Measurements from ENCODE around the gene FFAR3. TPM values are rescaled to one million over a fixed set of nuclear protein-coding genes. Genes with fewer than 3 reads are reported as not detected.

Gene FFAR3
- polyA plus RNA-seq, 3 donors: 0.20 to 0.31 TPM; not detected in 1

DNA sequence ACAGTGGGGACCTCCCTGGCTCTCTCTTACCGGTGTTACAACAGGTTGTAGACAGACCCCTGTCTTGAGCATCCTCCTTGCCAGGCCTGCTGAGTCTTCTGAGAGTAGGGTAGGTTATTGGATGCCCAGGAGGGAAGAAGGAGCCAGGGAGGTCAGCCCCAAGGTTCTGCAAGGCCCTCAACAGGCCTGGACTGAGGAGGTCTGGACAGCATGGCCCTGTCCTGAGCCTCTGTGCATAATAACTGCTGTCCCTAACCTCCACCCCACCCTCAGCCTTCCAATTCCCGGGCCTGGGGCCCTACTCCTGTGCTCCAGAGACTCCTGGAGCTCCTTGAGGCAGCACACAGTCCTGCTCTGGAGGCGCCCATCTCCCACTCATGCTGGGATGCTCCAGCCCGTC is 28.9 kb upstream of the FFAR3 start:
- DNase-seq: no peak

GRCh38 chr19:35330475-35330874 is 27.8 kb upstream of the FFAR3 start:
- DNase-seq: no peak

- no peak for DNase-seq
These were observed 26.6 kb upstream of the FFAR3 start for GRCh38 chr19:35331551-35332214.

DNA sequence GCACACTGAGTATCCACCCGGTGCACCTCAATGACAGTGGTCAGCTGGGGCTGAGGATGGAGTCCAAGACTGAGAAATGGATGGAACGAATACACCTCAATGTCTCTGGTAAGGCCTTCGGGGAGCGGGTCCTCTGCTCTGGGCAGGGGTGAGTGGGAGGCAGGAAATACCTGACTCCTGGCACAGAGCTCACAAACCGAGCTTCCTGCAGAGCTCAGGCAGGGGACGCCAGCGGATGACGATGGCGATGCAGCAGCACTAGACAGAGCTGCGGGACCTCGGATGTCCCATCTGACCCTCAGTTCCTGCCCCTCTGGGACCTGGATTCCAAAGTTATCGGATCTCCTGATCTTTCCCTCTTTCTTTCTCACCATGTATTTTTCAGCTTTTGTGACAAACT is 25.4 kb upstream of the FFAR3 start:
- no peak for DNase-seq

DNA sequence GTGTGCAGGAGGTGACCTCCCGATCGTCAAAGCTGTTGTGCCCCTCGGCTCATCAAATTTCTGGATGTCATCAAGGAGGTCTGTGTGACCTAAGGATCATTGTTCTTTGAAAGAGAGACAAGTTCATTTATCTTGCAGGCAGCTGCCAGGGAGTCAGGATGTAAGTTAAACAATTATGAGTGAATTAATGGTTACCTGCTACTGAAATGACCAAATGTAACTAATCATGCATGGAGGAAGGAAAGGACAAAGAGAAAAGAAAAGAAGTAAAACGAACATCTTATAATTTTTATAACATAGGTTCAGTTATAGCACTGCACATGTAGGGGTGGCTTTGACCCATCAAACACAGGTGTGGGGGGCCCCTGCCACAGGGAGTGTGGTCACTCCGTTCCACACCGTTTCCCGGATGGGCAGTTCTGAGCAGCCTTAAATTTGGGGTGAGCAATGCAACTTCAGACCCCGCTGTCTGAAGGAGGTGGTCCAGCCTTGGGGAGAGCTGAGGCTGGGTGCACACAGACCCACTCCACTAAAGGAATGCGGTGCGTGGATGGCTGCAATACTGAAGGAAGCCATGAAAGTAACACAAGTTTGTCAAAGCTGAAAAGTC is 24.0 kb upstream of the FFAR3 start:
- no peak for DNase-seq

DNA sequence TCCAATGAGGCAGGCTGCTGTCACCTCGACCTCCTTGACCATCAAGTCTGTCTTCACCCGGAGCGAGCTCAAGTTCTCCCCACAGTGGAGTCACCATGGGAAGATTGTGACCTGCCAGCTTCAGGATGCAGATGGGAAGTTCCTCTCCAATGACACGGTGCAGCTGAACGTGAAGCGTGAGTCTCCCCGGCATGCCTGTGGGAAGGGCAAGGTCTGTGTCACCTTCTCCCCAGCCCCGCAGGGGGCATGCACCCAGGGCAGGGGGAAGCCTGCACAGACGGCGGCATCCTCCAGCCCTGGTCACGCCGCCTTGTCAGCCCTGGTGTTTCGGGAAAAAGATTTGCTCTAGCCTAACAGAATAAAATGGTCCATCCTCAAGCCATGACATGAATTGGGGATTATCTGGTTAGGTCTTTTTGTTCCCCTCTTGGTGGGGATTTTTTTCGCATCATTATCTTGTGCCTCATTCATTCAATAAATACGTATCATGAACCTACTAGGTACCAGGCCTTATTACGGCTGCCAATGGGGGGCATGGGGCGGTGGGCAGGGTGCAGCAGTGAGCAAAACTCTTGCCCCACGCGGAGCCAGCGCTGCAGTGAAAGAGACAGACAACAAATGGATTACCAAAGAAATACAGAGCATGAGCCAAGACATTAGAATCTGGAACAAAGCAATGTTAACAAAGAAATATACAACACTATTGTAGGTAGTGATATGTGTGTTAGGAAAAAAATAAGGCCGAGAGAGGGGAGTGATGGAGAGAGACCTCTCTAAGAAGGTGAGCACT is 21.9 kb upstream of the FFAR3 start:
- no peak for DNase-seq

DNA sequence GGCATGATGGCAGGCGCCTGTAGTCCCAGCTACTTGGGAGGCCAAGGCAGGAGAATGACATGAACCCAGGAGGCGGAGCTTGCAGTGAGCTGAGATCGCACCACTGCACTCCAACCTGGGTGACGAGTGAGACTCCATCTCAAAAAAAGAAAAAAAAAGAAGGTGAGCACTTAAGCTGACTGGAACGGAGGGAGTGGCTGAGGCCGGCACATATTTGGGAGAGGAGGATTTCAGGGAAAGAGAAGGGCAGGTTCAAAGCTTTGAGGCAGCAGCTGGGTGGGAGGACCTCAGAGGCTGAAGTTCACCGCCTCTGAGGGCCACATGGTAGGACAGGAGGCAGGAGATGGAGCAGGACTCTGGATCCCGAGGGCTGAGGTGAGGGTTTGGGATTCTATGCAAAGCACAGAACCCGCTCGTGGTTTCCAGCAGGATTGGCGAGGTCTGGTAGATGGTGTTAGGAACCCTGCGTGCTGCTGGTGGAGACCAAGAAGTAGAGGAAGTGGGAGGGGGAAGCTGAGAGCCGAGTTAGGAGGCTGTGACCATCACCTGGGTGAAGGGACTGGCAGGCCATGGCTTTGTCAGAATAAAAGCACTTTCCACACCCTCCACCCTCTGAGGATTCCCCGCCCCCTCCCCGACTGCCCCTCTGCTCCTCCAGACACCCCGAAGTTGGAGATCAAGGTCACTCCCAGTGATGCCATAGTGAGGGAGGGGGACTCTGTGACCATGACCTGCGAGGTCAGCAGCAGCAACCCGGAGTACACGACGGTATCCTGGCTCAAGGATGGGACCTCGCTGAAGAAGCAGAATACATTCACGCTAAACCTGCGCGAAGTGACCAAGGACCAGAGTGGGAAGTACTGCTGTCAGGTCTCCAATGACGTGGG is 20.9 kb upstream of the FFAR3 start:
- no peak for DNase-seq

DNA sequence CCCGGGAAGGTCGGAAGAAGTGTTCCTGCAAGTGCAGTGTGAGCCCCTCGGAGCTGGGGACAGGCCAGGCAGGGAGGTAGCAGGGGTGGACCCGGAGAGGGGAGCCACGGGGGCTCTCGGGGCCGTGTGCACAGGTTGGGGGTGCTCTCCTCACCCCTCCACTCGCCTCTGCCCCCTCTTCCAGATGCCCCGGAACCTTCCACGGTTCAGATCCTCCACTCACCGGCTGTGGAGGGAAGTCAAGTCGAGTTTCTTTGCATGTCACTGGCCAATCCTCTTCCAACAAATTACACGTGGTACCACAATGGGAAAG is 20.3 kb upstream of the FFAR3 start:
- no peak for DNase-seq

GRCh38 chr19:35340431-35340830 is 17.8 kb upstream of the FFAR3 start:
- DNase-seq: no peak

GRCh38 chr19:35341006-35341405 is 17.3 kb upstream of the FFAR3 start:
- DNase-seq: no peak

DNA sequence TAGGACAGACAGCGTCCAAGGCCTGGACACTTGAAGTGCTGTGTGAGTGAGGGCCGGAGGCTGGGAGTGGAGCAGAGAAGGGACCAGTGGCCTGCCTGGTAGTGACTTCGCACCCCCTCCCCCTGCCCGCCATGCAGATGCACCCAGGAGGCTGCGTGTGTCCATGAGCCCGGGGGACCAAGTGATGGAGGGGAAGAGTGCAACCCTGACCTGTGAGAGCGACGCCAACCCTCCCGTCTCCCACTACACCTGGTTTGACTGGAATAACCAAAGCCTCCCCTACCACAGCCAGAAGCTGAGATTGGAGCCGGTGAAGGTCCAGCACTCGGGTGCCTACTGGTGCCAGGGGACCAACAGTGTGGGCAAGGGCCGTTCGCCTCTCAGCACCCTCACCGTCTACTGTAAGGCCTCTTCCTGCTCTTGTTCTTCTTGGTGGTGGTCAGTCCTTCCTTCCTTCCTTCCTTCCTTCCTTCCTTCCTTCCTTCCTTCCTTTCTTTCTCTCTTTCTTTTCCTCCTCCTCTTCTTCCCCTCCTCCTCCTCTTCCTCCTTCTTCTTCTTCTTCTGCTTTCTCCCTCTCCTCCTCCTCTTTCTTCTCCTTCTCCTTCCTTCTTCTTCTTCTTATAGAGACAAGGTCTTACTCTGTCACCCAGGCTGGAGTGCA is 16.6 kb upstream of the FFAR3 start:
- DNase-seq: no peak

DNA sequence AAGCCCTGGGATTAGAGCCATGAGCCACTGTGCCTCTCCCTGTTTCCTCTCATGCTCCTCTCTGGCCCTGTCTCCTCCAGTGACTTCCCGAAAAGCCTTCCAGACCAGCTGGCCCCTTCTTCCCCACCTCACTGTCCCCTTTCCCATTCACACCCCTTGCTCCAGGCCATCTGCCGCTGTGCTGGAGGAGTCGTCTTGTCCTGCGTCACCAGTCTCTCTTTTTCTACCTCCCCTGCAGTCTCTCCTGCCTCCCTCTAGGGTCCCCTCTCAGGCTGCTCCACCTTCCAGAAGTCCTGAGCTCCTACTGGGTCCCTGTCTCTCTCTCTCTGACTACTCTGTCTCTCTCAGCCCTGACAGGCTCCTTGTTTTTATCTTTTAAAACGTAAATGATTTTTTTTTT is 15.8 kb upstream of the FFAR3 start:
- no peak for DNase-seq

DNA sequence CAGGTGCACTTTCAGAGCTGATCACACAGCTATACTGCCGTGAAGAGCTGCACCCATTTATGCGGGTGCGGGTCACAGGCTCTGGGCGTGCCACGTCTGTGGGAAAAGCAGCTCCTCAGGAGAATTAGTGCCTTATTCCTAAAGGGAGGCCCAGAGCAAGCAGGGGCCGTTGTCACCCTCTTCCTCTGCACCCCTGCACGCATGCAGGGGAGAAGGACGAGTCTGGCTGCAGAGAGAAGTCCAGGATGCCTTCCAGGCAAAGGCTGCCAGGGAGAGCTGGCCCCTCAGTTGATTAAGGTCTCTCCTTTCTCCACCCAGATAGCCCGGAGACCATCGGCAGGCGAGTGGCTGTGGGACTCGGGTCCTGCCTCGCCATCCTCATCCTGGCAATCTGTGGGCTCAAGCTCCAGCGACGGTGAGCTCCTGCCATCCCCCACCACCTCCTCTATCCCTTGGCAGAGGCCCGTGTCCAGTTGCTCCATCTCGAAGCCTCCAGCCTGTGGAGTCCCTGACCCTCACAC is 13.7 kb upstream of the FFAR3 start:
- no peak for DNase-seq

GRCh38 chr19:35345671-35346111 is 12.6 kb upstream of the FFAR3 start:
- DNase-seq: no peak

DNA sequence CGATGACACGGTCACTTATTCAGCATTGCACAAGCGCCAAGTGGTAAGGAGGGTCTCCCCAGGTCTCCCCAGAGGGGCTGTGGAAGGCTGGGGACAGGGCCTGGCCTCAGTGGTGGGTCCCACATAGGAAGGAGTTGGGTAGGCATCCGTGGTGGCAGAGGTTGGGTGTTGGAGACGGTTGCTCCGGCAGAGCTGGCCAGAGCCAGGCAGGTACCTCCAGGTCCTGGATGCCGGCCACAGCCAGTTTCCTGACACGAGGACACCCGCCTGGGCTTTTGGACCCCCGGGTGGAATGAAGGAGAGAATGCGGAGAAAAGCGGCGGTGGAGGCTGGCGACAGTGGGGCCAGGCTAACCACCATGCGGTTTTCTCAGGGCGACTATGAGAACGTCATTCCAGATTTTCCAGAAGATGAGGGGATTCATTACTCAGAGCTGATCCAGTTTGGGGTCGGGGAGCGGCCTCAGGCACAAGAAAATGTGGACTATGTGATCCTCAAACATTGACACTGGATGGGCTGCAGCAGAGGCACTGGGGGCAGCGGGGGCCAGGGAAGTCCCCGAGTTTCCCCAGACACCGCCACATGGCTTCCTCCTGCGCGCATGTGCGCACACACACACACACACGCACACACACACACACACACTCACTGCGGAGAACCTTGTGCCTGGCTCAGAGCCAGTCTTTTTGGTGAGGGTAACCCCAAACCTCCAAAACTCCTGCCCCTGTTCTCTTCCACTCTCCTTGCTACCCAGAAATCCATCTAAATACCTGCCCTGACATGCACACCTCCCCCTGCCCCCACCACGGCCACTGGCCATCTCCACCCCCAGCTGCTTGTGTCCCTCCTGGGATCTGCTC is 11.8 kb upstream of the FFAR3 start:
- DNase-seq: no peak

DNA sequence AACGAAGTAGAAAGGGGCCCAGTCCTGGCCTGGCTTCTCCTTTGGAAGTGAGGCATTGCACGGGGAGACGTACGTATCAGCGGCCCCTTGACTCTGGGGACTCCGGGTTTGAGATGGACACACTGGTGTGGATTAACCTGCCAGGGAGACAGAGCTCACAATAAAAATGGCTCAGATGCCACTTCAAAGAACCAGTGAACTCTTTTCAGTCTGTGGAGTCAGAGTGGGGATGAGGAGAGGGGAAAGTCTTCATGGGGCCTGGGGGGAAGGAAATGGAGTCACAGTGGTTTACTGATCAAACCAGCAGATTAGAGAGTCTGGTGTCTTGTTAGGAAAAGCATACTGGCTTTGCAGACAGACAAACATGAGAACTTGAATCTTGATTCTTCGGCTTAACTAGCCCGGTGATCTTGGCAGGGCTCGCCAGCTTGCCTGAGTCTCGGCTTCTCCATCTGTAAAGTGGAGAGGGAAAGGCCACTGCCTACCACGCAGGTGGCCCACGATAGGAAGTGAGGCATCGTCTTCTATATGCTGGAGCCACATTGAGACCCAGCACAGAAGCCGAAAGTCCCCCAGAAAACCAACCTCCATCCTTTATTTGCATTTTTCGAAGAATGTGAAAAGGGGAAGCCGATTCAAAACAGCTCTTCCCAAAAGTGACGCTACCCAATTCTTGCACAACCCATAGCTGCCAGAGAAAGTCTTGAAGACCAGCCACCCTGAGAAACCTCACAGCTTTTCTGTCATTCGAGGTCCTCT is 10.9 kb upstream of the FFAR3 start, which contains the start of gene FFAR1:
FFAR1 (plus strand) TSS at position 732 of the 759 bp plus-strand sequence. CDS start 3,650 bp downstream, outside the sequence.
- no peak for DNase-seq

DNA sequence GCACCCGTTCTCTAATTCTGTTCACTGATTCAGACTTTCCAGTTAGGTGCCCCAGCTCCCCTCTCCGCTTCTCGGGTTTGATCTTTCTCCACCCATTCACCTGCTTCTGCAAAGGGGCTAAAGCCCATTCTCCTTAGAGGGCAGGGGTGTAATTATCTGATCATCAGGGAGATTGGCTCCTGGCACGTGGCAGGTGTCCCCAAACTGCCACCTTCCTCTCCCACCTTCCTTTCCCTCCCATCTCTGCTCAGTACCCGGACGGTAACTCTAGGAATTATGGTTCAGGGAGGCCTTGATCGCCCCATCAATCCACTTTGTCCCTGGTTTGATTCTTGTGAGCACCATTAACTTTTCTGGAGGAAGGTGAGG is 10.3 kb upstream of the FFAR3 start:
- no peak for DNase-seq

- DNase-seq: no peak
These were observed 9.2 kb upstream of the FFAR3 start for GRCh38 chr19:35348911-35349611.

Measured in renal pelvis (tissue), 4 donors.